Endothelial cell (in vitro differentiated cells): Measurements from ENCODE around the gene RASL10A. TPM values are rescaled to one million over a fixed set of nuclear protein-coding genes. Genes with fewer than 3 reads are reported as not detected.
A peak's percentile ranks its signal among the peaks of the same experiment; 100 is the strongest.

ENCODE experiments used
- DNase-seq: peaks from one replicate; pipeline ENCODE4 v3.0.0; 2021; ENCODE audit warnings: low spot score
- H3K27ac Mint-ChIP-seq: one replicate; pipeline ENCODE4 v1.8.0; 2021; ENCODE audit warnings: mixed read lengths, inconsistent platforms; ENCODE audit not compliant: unreplicated experiment
- H3K27me3 Mint-ChIP-seq: one replicate; pipeline ENCODE4 v1.8.0; 2021; ENCODE audit warnings: mild to moderate bottlenecking, moderate library complexity, mixed read lengths, inconsistent platforms; ENCODE audit not compliant: unreplicated experiment
- H3K36me3 Mint-ChIP-seq: one replicate; pipeline ENCODE4 v1.8.0; 2021; ENCODE audit warnings: mild to moderate bottlenecking, low read depth, mixed read lengths, inconsistent platforms; ENCODE audit not compliant: unreplicated experiment
- H3K4me1 Mint-ChIP-seq: one replicate; pipeline ENCODE4 v1.8.0; 2021; ENCODE audit warnings: mild to moderate bottlenecking, mixed read lengths, inconsistent platforms; ENCODE audit not compliant: unreplicated experiment
- H3K4me3 Mint-ChIP-seq: one replicate; pipeline ENCODE4 v1.8.0; 2021; ENCODE audit warnings: mild to moderate bottlenecking, mixed read lengths, inconsistent platforms; ENCODE audit not compliant: unreplicated experiment
- H3K9me3 Mint-ChIP-seq: one replicate; pipeline ENCODE4 v1.8.0; 2021; ENCODE audit warnings: mixed read lengths, inconsistent platforms; ENCODE audit not compliant: unreplicated experiment
- CTCF ChIP-seq: fragments of 200-600 bp; sonication (generic); IDR thresholded peaks from one replicate; pipeline ENCODE4 v1.5.0; 2021; ENCODE audit warnings: antibody characterized with exemption; ENCODE audit not compliant: unreplicated experiment
- total RNA-seq: library from RNA; stranded (reverse); fragmentation: NEBNext Ultra II Directional; extraction: Animal tissue kit (Norgen Biotek cat#: 25700); gene quantifications from one replicate; pipeline ENCODE4 v1.2.1, GENCODE V29; 2021; ENCODE audit not compliant: unreplicated experiment

RASL10A gene
- total RNA-seq, 1 donor from 2014 or later, result 30.1 TPM

- Mint-ChIP-seq H3K9me3 (no peaks in the 10 kb centered on the region), H3K4me1 (peaks cover 14% of the 10 kb centered on the region), H3K27me3 (peaks cover 10% of the 10 kb centered on the region), H3K27ac (no peak overlapping the region), H3K36me3 (peaks cover 31% of the 10 kb centered on the region), H3K4me3 (no peak overlapping the region)
- no peak for TF ChIP-seq CTCF
- no peak for DNase-seq
Measured at GRCh38 chr22:29331213-29331612, 15.7 kb upstream of the RASL10A start.

GRCh38 chr22:29330753-29331152 is 15.3 kb upstream of the RASL10A start:
- DNase-seq, result peak; percentile 50
- H3K27me3 Mint-ChIP-seq, result peaks cover 9% of the 10 kb centered on the region
- no peaks in the 10 kb centered on the region for H3K9me3 Mint-ChIP-seq
- TF ChIP-seq CTCF, result no peak
- H3K4me1 Mint-ChIP-seq, result peaks cover 14% of the 10 kb centered on the region
- no peak overlapping the region for H3K27ac Mint-ChIP-seq
- H3K4me3 Mint-ChIP-seq, result peak overlapping the region; percentile 4
- peaks cover 27% of the 10 kb centered on the region for H3K36me3 Mint-ChIP-seq

DNA sequence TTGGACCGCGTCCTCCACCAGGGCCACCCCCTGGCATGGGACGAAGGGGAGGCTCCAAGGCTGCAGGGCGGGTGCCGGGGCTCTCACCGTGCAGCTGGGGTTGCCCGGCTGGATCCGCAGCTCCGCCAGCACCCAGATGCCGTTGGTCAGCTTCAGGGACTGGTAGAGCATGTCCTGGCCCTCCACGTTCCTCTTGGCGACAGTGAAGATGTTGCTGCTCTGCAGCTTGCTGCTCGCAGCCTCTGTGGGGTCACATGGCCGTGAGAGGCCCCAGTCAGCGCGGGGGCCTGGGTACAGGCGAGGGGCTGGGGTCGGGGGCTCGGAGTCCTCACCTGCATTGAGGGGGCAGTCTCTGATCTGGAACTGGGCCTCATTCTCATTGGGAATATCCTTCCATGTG is 14.8 kb upstream of the RASL10A start:
- peaks cover 24% of the 10 kb centered on the region for H3K36me3 Mint-ChIP-seq
- H3K27ac Mint-ChIP-seq, result no peak overlapping the region
- TF ChIP-seq CTCF, result no peak
- H3K27me3 Mint-ChIP-seq, result peaks cover 9% of the 10 kb centered on the region
- peak overlapping the region; percentile 4 for H3K4me3 Mint-ChIP-seq
- no peak for DNase-seq
- peaks cover 14% of the 10 kb centered on the region for H3K4me1 Mint-ChIP-seq
- no peaks in the 10 kb centered on the region for H3K9me3 Mint-ChIP-seq

- TF ChIP-seq CTCF, result no peak
- peaks cover 13% of the 10 kb centered on the region for H3K27me3 Mint-ChIP-seq
- peaks cover 14% of the 10 kb centered on the region for H3K4me1 Mint-ChIP-seq
- no peak for DNase-seq
- no peaks in the 10 kb centered on the region for H3K9me3 Mint-ChIP-seq
- H3K27ac Mint-ChIP-seq, result no peak overlapping the region
- peak overlapping the region; percentile 77 for H3K4me3 Mint-ChIP-seq
- H3K36me3 Mint-ChIP-seq, result peaks cover 27% of the 10 kb centered on the region
Measured at GRCh38 chr22:29329581-29329980, 14.1 kb upstream of the RASL10A start.

DNA sequence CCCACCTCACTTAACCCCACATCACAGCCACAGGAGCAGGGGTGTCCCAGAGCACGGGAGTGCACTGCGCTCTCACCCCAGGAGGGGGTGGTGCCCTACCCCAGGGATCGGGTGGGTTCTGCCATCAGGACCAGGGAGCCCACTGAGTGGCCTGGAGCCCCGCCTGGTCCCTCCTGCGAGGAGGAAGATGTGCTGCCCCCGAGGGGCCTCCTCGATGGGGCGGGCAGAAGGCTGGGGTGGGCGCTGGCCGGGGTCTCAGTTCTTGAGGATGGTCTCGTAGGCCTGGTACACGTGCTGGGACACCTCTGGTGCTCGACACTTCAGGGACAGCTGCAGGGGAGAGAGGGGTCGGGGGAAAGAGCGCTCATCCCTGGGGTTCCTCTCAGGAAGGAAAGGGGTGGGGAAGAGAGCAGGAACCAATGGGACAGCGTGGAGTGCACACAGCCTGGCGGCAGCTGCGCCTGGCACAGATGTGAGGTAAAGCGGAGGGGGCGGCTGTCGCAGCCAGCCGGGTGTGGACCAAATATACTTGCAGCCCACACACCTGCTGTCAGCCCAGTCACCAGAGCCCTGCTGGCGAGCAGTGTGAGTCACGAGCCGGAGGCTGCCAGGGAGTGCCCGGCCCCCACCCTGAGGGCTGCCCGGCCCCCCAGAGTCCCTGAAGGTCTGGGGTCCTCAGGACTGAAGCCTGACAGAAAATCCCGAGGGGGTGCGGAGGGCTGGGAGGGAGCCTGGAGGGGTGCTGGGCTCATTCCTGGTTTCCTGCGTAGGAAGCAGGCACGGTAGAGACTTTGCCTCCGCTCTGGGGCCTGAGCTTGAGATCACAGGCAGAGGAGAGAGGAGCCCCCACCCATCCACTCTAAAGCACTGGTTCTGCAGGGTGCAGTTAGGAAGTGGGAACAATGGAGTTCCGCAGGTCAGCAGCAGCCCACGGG is 13.3 kb upstream of the RASL10A start:
- H3K9me3 Mint-ChIP-seq, result no peaks in the 10 kb centered on the region
- no peak for DNase-seq

More for the DNA sequence above, 13.3 kb upstream of the RASL10A start:
- Mint-ChIP-seq H3K27ac (no peak overlapping the region), H3K4me3 (peak overlapping the region; percentile 77), H3K36me3 (peaks cover 30% of the 10 kb centered on the region), H3K4me1 (peaks cover 14% of the 10 kb centered on the region), H3K27me3 (peaks cover 17% of the 10 kb centered on the region)
- no peak for TF ChIP-seq CTCF
